Measurements from ENCODE around the gene VENTX.

The VENTX gene

DNA sequence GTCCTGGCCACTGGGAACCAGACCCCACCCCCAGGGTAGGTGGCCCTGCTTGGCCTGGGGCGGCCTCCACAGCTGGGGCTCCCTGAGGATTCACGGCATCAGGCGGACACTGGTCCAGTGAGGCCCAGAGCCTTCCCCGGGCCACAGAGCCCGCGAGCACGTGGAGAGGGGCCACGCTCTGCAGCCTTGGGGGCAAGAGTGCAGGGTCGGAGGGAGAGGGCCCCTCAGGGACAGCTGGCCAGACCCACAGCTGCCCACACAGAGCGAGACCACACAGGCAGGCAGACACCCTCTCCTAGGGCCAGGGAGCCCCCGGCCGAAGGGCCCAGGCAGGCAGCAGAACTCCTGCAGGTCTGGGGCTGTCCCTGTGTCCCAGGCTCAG lies 10.7 kb downstream of the VENTX start:
- no peaks in the 10 kb centered on the region for H4K20me1 ChIP-seq (ENCODE audit: control insufficient read depth, insufficient read depth, low read depth, low read length)
- no peaks in the 10 kb centered on the region for H3K9me2 ChIP-seq (replicated peaks; ENCODE audit: control insufficient read depth, low read length)
- no peaks in the 10 kb centered on the region for H3K27me3 ChIP-seq (ENCODE audit: control insufficient read depth, low read length)
- no peaks in the 10 kb centered on the region for H3K79me2 ChIP-seq (ENCODE audit: control insufficient read depth, low read length)
- TF ChIP-seq EZH2phosphoT487 (IDR thresholded peaks at IDR 0.05; ENCODE audit: borderline replicate concordance, low read length) = no peak
- TF ChIP-seq, protein P1, sequence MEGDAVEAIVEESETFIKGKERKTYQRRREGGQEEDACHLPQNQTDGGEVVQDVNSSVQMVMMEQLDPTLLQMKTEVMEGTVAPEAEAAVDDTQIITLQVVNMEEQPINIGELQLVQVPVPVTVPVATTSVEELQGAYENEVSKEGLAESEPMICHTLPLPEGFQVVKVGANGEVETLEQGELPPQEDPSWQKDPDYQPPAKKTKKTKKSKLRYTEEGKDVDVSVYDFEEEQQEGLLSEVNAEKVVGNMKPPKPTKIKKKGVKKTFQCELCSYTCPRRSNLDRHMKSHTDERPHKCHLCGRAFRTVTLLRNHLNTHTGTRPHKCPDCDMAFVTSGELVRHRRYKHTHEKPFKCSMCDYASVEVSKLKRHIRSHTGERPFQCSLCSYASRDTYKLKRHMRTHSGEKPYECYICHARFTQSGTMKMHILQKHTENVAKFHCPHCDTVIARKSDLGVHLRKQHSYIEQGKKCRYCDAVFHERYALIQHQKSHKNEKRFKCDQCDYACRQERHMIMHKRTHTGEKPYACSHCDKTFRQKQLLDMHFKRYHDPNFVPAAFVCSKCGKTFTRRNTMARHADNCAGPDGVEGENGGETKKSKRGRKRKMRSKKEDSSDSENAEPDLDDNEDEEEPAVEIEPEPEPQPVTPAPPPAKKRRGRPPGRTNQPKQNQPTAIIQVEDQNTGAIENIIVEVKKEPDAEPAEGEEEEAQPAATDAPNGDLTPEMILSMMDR (IDR thresholded peaks at IDR 0.05; ENCODE audit: low read depth, low read length, poor library complexity, severe bottlenecking) = no peak
- H3F3A ChIP-seq (ENCODE audit: control insufficient read depth, insufficient read depth) = no peaks in the 10 kb centered on the region
- H3K36me3 ChIP-seq (ENCODE audit: control insufficient read depth, low read length) = no peaks in the 10 kb centered on the region
- no peak overlapping the region for H3K27ac ChIP-seq (ENCODE audit: low read depth, low read length)
- no peak overlapping the region for H3K4me2 ChIP-seq (ENCODE audit: low read length)
- H3K9me3 ChIP-seq (ENCODE audit: control insufficient read depth, insufficient read depth, low read length) = no peaks in the 10 kb centered on the region
- no peaks in the 10 kb centered on the region for H3K4me1 ChIP-seq (ENCODE audit: control insufficient read depth, low read length)
- no peak overlapping the region for H3K4me3 ChIP-seq (ENCODE audit: low read length)

DNA sequence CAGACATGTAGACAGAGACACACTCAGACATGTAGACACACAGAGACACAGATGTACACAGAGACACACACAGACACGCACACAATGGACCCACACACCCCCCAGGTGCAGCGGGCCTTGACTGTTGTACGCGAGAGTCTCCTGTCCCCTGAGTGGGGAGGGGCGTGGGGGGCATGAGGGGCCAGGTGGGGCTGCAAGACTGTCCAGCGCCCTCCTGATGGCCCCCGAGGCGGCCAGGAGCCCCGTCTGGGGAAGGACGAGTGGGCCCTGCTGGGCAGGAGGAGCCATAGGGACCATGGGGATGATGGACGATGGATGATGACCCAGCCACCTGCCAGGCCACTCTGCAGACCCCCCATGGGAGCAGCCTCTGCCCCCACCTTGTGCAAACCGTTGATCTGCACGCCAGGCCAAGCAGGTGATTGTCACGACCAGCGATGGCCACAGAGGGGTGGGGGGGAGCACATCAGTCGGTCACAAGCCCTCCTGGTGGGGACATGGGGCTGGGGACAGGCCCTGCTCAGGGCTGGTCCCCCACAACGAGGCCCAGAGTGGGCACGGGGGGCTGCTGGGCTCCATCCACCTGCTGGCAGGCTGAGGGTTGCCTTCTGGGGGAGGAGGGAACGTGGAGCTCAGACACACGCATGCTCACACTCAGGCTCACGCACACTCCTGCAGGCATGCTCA lies 11.6 kb downstream of the VENTX start:
- H4K20me1 ChIP-seq (ENCODE audit: control insufficient read depth, insufficient read depth, low read depth, low read length) = no peaks in the 10 kb centered on the region
- H3K27me3 ChIP-seq (ENCODE audit: control insufficient read depth, low read length) = no peaks in the 10 kb centered on the region
- no peak overlapping the region for H3K4me2 ChIP-seq (ENCODE audit: low read length)
- H3K9me2 ChIP-seq (replicated peaks; ENCODE audit: control insufficient read depth, low read length) = no peaks in the 10 kb centered on the region
- no peaks in the 10 kb centered on the region for H3F3A ChIP-seq (ENCODE audit: control insufficient read depth, insufficient read depth)
- no peak overlapping the region for H3K4me3 ChIP-seq (ENCODE audit: low read length)
- H3K27ac ChIP-seq (ENCODE audit: low read depth, low read length) = no peak overlapping the region
- no peaks in the 10 kb centered on the region for H3K4me1 ChIP-seq (ENCODE audit: control insufficient read depth, low read length)
- H3K79me2 ChIP-seq (ENCODE audit: control insufficient read depth, low read length) = no peaks in the 10 kb centered on the region
- H3K36me3 ChIP-seq (ENCODE audit: control insufficient read depth, low read length) = no peaks in the 10 kb centered on the region
- no peaks in the 10 kb centered on the region for H3K9me3 ChIP-seq (ENCODE audit: control insufficient read depth, insufficient read depth, low read length)
- TF ChIP-seq, protein P1 (IDR thresholded peaks at IDR 0.05; ENCODE audit: low read depth, low read length, poor library complexity, severe bottlenecking) = no peak
- no peak for TF ChIP-seq EZH2phosphoT487 (IDR thresholded peaks at IDR 0.05; ENCODE audit: borderline replicate concordance, low read length)

DNA sequence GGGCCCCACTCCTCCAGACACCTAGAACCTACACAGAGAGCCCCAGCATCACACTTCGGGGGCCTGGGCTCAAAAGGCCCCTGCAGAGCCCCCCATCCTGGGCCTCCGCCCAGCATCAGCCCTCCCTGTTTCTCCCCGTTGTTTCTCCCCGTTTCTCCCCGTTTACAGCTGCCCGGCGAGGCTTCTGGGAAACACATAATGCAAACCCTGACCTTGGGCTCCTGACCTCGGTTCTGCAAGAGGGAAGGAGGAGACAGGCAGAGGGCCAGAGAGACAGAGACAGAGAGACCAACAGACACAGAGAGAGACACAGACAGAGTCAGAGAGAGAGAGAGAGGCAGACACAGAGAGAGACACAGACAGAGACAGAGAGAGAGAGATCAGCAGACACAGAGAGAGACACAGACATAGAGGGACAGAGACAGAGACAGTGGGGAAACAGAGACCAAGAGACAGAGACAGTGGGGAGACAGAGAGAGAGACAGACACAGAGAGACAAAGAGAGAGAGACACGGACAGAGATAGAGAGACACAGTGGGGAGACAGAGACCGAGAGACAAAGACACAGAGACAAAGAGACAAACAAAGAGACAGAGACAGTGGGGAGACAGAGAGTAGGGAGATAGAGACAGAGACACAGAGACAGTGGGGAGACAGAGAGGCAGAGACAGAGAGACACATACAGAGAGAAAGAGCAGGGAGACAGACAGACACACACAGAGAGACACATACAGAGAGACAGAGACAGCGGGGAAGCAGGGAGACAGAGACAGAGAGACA lies 12.5 kb downstream of the VENTX start:
- no peaks in the 10 kb centered on the region for H3F3A ChIP-seq (ENCODE audit: control insufficient read depth, insufficient read depth)
- H3K4me2 ChIP-seq (ENCODE audit: low read length) = no peak overlapping the region
- TF ChIP-seq, protein P1 (IDR thresholded peaks at IDR 0.05; ENCODE audit: low read depth, low read length, poor library complexity, severe bottlenecking) = no peak
- no peak for TF ChIP-seq EZH2phosphoT487 (IDR thresholded peaks at IDR 0.05; ENCODE audit: borderline replicate concordance, low read length)
- H3K4me1 ChIP-seq (ENCODE audit: control insufficient read depth, low read length) = no peaks in the 10 kb centered on the region
- H4K20me1 ChIP-seq (ENCODE audit: control insufficient read depth, insufficient read depth, low read depth, low read length) = no peaks in the 10 kb centered on the region
- H3K4me3 ChIP-seq (ENCODE audit: low read length) = no peak overlapping the region
- no peaks in the 10 kb centered on the region for H3K36me3 ChIP-seq (ENCODE audit: control insufficient read depth, low read length)
- H3K27ac ChIP-seq (ENCODE audit: low read depth, low read length) = no peak overlapping the region
- H3K79me2 ChIP-seq (ENCODE audit: control insufficient read depth, low read length) = no peaks in the 10 kb centered on the region
- H3K9me2 ChIP-seq (replicated peaks; ENCODE audit: control insufficient read depth, low read length) = no peaks in the 10 kb centered on the region
- H3K9me3 ChIP-seq (ENCODE audit: control insufficient read depth, insufficient read depth, low read length) = no peaks in the 10 kb centered on the region
- no peaks in the 10 kb centered on the region for H3K27me3 ChIP-seq (ENCODE audit: control insufficient read depth, low read length)

Measured in DOHH2 (cell line).